GM19043 (cell line): ENCODE data around the gene JAZF1.
"Not testable (repeated sequence)": the region's sequence is repeated elsewhere in the genome, so short reads cannot be mapped to it uniquely, and the experiment has no call there.

ENCODE experiments used
- ATAC-seq: cut with Tn5 transposase; IDR thresholded peaks from one replicate; pipeline ENCODE4 v1.9.1; 2021; ENCODE audit warnings: low read depth; ENCODE audit not compliant: unreplicated experiment

Gene JAZF1

GRCh38 chr7:27897001-27897400 is 283.6 kb downstream of the JAZF1 start:
- no peak for ATAC-seq

- ATAC-seq: no peak
Measured at GRCh38 chr7:27895551-27895950, 285.0 kb downstream of the JAZF1 start.

GRCh38 chr7:27890205-27890849 is 290.3 kb downstream of the JAZF1 start:
- ATAC-seq: peak; percentile 100

GRCh38 chr7:27889800-27890199 is 290.8 kb downstream of the JAZF1 start:
- ATAC-seq: no peak

GRCh38 chr7:27888736-27889135 is 291.9 kb downstream of the JAZF1 start:
- ATAC-seq: no peak

- not testable (repeated sequence) for ATAC-seq
Measured at GRCh38 chr7:27886710-27887109, 293.9 kb downstream of the JAZF1 start.

- ATAC-seq: no peak
Measured at GRCh38 chr7:27885652-27886051, 294.9 kb downstream of the JAZF1 start.

GRCh38 chr7:27883696-27884095 is 296.9 kb downstream of the JAZF1 start:
- no peak for ATAC-seq

GRCh38 chr7:27876756-27877155 is 303.8 kb downstream of the JAZF1 start:
- ATAC-seq: no peak

GRCh38 chr7:27875832-27876231 is 304.8 kb downstream of the JAZF1 start:
- ATAC-seq: no peak

GRCh38 chr7:27875061-27875460 is 305.5 kb downstream of the JAZF1 start:
- no peak for ATAC-seq

GRCh38 chr7:27873981-27874957 is 306.3 kb downstream of the JAZF1 start:
- no peak for ATAC-seq

GRCh38 chr7:27872356-27873275 is 308.0 kb downstream of the JAZF1 start:
- no peak for ATAC-seq

- ATAC-seq: no peak
Measured at GRCh38 chr7:27871866-27872265, 308.7 kb downstream of the JAZF1 start.

- no peak for ATAC-seq
Measured at GRCh38 chr7:27871086-27871485, 309.5 kb downstream of the JAZF1 start.

- no peak for ATAC-seq
Measured at GRCh38 chr7:27870595-27870994, 310.0 kb downstream of the JAZF1 start.

- no peak for ATAC-seq
Measured at GRCh38 chr7:27869056-27869455, 311.5 kb downstream of the JAZF1 start.

GRCh38 chr7:27868131-27868550 is 312.5 kb downstream of the JAZF1 start:
- no peak for ATAC-seq

GRCh38 chr7:27866828-27867672 is 313.5 kb downstream of the JAZF1 start:
- no peak for ATAC-seq

- no peak for ATAC-seq
Measured at GRCh38 chr7:27866256-27866655, 314.3 kb downstream of the JAZF1 start.
